HUES64 (cell line): ENCODE results near the gene TENT5D. TPM values are rescaled to one million over a fixed set of nuclear protein-coding genes. Genes with fewer than 3 reads are reported as not detected.
"Not testable (repeated sequence)": the region's sequence is repeated elsewhere in the genome, so short reads cannot be mapped to it uniquely, and the experiment has no call there.

Experiments
- H3K27ac ChIP-seq: 2 replicates; pipeline ENCODE4 v1.7.0; 2013; ENCODE audit warnings: low read depth, low read length, inconsistent platforms
- H3K27me3 ChIP-seq: 2 replicates; pipeline ENCODE4 v1.6.1; 2013; ENCODE audit warnings: mild to moderate bottlenecking, low read length; ENCODE audit not compliant: insufficient read depth
- H3K36me3 ChIP-seq: 2 replicates; pipeline ENCODE4 v1.6.1; 2013; ENCODE audit warnings: mild to moderate bottlenecking, low read length; ENCODE audit not compliant: insufficient read depth
- H3K4me1 ChIP-seq: 2 replicates; pipeline ENCODE4 v1.6.1; 2013; ENCODE audit warnings: mild to moderate bottlenecking, low read length, moderate library complexity; ENCODE audit not compliant: insufficient read depth
- H3K4me3 ChIP-seq: 2 replicates; pipeline ENCODE4 v1.5.1; 2013; ENCODE audit warnings: mild to moderate bottlenecking, low read length, moderate library complexity
- H3K9ac ChIP-seq: 2 replicates; pipeline ENCODE4 v1.6.1; 2013; ENCODE audit warnings: mild to moderate bottlenecking, low read depth, low read length
- H3K9me3 ChIP-seq: 2 replicates; pipeline ENCODE4 v1.6.1; 2013; ENCODE audit warnings: low read depth, low read length; ENCODE audit not compliant: insufficient read depth
- WGBS: fragments of 150-250, 120-280 bp; methylation state at CpG from one replicate; pipeline ENCODE4 v1.1.7; 2013; ENCODE audit warnings: missing lambda C conversion rate; 5-methylcytosine and 5-hydroxymethylcytosine counted together
- polyA plus RNA-seq, 2 experiments: library from polyadenylated mRNA; stranded (reverse); fragments of 50-300 nt; gene quantifications; one replicate each; pipeline ENCODE4 v1.2.3, GENCODE V29; 2013

The TENT5D gene
- not detected for polyA plus RNA-seq (2013, experiment 1 of 2)
- polyA plus RNA-seq (2013, experiment 2 of 2): not detected

GRCh38 chrX:80420147-80420546 is at the start of gene TENT5D:
TENT5D (plus strand) TSS chrX:80420447; CDS start chrX:80442540, 22,093 bp downstream.
- no peak within 1 kb of the TSS for H3K9ac ChIP-seq
- H3K36me3 ChIP-seq: no peaks in the 10 kb centered on the region
- no peaks in the 10 kb centered on the region for H3K9me3 ChIP-seq
- no peak within 1 kb of the TSS for H3K27ac ChIP-seq
- H3K4me3 ChIP-seq: no peak within 1 kb of the TSS
- no peaks in the 10 kb centered on the region for H3K27me3 ChIP-seq
- H3K4me1 ChIP-seq: no peaks in the 10 kb centered on the region

DNA sequence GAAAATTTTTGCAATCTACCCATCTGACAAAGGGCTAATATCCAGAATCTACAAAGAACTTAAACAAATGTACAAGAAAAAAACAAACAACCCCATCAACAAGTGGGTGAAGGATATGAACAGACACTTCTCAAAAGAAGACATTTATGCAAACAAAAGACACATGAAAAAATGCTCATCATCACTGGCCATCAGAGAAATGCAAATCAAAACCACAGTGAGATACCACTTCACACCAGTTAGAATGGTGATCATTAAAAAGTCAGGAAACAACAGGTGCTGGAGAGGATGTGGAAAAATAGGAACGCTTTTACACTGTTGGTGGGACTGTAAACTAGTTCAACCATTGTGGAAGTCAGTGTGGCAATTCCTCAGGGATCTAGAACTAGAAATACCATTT is 34.6 kb upstream of the TENT5D start:
- H3K27ac ChIP-seq, H3K9ac ChIP-seq, H3K4me3 ChIP-seq, H3K4me1 ChIP-seq, H3K36me3 ChIP-seq, H3K9me3 ChIP-seq, H3K27me3 ChIP-seq: not testable (repeated sequence)
- WGBS: no CpG with 5 or more reads among the region's 1 CpG

DNA sequence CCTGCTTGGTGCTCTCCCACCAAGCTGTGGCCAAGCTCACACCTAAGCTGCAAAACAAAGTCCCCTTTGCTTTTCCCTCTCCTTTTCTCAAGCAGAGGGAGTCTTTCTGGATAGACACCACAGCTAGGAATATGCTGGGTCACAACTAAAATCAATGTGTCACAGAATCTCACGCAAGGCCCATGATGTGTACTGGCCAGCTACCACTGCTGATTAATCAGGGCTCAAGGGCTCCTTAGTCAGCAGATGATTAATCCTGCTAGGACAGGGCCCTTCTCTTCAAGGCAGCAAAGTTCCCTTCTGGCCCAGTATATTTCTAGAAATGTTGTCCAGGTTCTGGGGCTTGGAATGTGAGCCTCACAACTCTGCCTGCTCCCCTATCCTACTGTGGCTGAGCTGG is 32.0 kb upstream of the TENT5D start:
- Histone ChIP-seq H3K27ac (no peak overlapping the region), H3K9me3 (no peaks in the 10 kb centered on the region), H3K4me3 (no peak overlapping the region), H3K4me1 (no peaks in the 10 kb centered on the region), H3K9ac (no peak overlapping the region), H3K27me3 (no peaks in the 10 kb centered on the region), H3K36me3 (no peaks in the 10 kb centered on the region)
- 90% methylated on average over 1 of the region's 1 CpG for WGBS

DNA sequence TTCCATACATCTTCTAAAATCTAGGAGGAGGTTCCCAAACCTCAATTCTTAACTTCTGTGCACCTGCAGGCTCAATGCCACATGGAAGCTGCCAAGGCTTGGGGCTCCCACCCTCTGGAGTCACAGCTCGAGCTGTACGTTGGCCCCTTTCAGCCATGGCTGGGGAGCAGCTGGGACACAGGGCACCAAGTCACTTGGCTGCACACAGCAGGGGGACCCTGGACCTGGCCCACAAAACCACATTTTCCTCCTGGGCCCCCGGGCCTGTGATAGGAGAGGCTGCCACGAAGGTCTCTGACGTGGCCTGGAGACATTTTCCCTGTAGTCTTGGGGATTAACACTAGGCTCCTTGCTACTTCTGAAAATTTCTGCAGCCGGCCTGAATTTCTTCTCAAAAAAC is 8.2 kb upstream of the TENT5D start:
- Histone ChIP-seq H3K9me3 (no peaks in the 10 kb centered on the region), H3K27me3 (no peaks in the 10 kb centered on the region), H3K9ac (no peak overlapping the region), H3K27ac (no peak overlapping the region), H3K4me1 (no peaks in the 10 kb centered on the region), H3K36me3 (no peaks in the 10 kb centered on the region), H3K4me3 (no peak overlapping the region)
- WGBS: 93% methylated on average over 6 of the region's 6 CpGs

GRCh38 chrX:80423000-80423399 is 2.8 kb downstream of the TENT5D start:
- Histone ChIP-seq H3K36me3 (no peaks in the 10 kb centered on the region), H3K4me3 (no peak overlapping the region), H3K4me1 (no peaks in the 10 kb centered on the region), H3K27ac (no peak overlapping the region), H3K9ac (no peak overlapping the region), H3K9me3 (no peaks in the 10 kb centered on the region), H3K27me3 (no peaks in the 10 kb centered on the region)
- WGBS: 74% methylated on average over 3 of the region's 3 CpGs

DNA sequence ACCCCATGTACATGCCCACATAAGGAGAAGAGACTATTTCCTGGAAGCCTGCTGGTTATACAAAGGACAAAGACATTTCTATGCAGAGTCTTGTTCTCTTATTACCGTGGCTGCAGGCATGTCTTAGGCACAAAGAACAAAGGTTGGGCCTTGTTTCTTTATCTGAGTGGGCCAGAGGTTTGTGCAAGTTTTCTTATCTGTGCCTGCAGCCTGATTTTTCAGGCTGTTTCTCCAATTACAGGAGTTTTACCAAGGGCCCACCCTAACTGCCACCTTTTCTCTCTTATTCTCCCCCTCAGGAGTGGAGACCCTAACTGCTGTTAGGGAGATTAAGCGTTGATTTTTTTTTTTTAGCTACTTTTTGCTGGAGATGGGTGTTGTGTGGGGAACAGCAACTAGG is 3.5 kb downstream of the TENT5D start:
- no peaks in the 10 kb centered on the region for H3K36me3 ChIP-seq
- no peak overlapping the region for H3K9ac ChIP-seq
- H3K27ac ChIP-seq: no peak overlapping the region
- 65% methylated on average over 2 of the region's 2 CpGs for WGBS
- H3K27me3 ChIP-seq: no peaks in the 10 kb centered on the region
- H3K4me1 ChIP-seq: no peaks in the 10 kb centered on the region
- no peak overlapping the region for H3K4me3 ChIP-seq
- no peaks in the 10 kb centered on the region for H3K9me3 ChIP-seq

DNA sequence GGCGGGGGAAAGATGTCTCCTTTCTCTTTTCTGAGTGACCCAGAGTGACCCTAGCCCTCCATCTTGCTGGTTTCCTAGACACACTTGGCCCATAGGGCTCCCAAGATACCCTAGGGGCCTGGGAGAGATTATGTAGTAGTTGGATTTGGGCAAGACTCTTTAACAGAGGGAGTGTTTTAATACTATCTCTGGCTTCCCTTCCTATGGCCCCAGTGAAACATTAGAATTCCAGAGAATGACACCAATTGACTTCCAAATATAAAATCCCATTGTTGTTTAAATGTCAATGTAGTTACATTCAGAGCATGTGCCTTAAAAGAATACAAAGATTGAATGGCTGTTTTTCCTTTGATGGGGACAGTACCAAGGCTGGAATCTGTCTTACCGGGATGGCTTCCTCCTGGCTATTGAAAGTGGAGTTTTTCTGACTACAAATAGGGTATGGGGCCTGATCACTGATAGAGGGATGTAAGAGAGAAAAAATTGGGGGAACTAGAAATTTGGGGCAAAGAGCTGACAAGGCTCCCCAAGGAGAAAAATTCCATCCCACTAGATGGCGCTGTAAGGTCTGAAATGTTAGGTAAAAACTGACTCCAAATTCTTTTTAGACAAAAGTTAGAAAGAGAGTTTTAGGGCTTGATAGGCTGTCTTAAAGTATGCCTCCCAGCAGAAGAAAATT is 10.7 kb downstream of the TENT5D start:
- Histone ChIP-seq H3K4me1 (no peaks in the 10 kb centered on the region), H3K9ac (no peak overlapping the region), H3K4me3 (no peak overlapping the region), H3K27ac (no peak overlapping the region), H3K9me3 (peaks cover 14% of the 10 kb centered on the region; the same call in 1 of the 2 replicates), H3K36me3 (no peaks in the 10 kb centered on the region), H3K27me3 (no peaks in the 10 kb centered on the region)
- 68% methylated on average over 2 of the region's 3 CpGs for WGBS

DNA sequence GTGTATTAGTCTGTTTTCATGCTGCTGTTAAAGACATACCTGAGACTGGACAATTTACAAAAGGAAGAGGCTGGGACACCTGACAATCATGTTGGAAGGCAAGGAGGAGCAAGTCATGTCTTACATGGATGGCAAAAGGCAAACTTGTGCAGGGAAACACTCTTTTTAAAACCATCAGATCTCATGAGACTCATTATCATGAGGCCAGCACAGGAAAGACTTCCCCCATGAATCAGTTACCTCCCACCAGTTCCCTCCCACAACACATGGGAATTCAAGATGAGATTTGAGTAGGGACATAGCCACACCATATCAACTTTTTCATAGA is 11.2 kb downstream of the TENT5D start:
- Histone ChIP-seq H3K9me3 (peaks cover 14% of the 10 kb centered on the region; the same call in 1 of the 2 replicates), H3K9ac (no peak overlapping the region), H3K4me1 (no peaks in the 10 kb centered on the region), H3K27me3 (no peaks in the 10 kb centered on the region), H3K27ac (no peak overlapping the region), H3K4me3 (no peak overlapping the region), H3K36me3 (no peaks in the 10 kb centered on the region)

- no peaks in the 10 kb centered on the region for H3K27me3 ChIP-seq
- H3K9me3 ChIP-seq: peaks cover 14% of the 10 kb centered on the region; the same call in 1 of the 2 replicates
- H3K36me3 ChIP-seq: no peaks in the 10 kb centered on the region
- no peaks in the 10 kb centered on the region for H3K4me1 ChIP-seq
- no peak overlapping the region for H3K27ac ChIP-seq
- H3K4me3 ChIP-seq: no peak overlapping the region
- WGBS: 92% methylated on average over 3 of the region's 3 CpGs
- no peak overlapping the region for H3K9ac ChIP-seq
Measured at GRCh38 chrX:80432441-80432840, 12.2 kb downstream of the TENT5D start.

- Histone ChIP-seq H3K36me3 (no peaks in the 10 kb centered on the region), H3K9ac (no peak overlapping the region), H3K27me3 (no peaks in the 10 kb centered on the region), H3K9me3 (peaks cover 14% of the 10 kb centered on the region; the same call in 1 of the 2 replicates), H3K27ac (no peak overlapping the region), H3K4me1 (no peaks in the 10 kb centered on the region), H3K4me3 (no peak overlapping the region)
- no CpG with 5 or more reads among the region's 1 CpG for WGBS
Measured at GRCh38 chrX:80432863-80433262, 12.6 kb downstream of the TENT5D start.

DNA sequence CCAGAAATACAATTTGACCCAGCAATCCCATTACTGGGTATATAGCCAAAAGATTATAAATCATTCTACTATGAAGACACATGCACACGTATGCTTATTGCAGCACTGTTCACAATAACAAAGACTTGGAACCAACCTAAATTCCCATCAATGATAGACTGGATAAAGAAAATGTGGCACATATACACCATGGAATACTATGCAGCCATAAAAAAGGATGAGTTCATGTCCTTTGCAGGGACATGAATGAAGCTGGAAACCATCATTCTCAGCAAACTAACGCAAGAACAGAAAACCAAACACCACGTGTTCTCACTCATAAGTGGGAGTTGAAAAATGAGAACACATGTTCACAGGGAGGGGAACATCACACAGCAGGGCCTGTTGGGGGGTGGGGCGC is 47.9 kb downstream of the TENT5D start:
- not testable (repeated sequence) for H3K27ac ChIP-seq, H3K4me3 ChIP-seq, H3K36me3 ChIP-seq, H3K4me1 ChIP-seq, H3K9me3 ChIP-seq, H3K27me3 ChIP-seq, H3K9ac ChIP-seq
- 87% methylated on average over 3 of the region's 4 CpGs for WGBS

GRCh38 chrX:80471582-80471981 is 51.3 kb downstream of the TENT5D start:
- H3K27ac ChIP-seq: no peak overlapping the region
- H3K36me3 ChIP-seq: no peaks in the 10 kb centered on the region
- no peaks in the 10 kb centered on the region for H3K9me3 ChIP-seq
- H3K4me3 ChIP-seq: no peak overlapping the region
- H3K9ac ChIP-seq: no peak overlapping the region
- H3K27me3 ChIP-seq: no peaks in the 10 kb centered on the region
- no peaks in the 10 kb centered on the region for H3K4me1 ChIP-seq
